Muscle of arm (tissue), 12 donors: Measurements from ENCODE around the gene CYSLTR2. TPM values are rescaled to one million over a fixed set of nuclear protein-coding genes. Genes with fewer than 3 reads are reported as not detected.
"Not testable (repeated sequence)": the region's sequence is repeated elsewhere in the genome, so short reads cannot be mapped to it uniquely, and the experiment has no call there.

Source experiments
- DNase-seq: peaks from one replicate; pipeline ENCODE4 v3.0.0-alpha.2; 2013
- polyA plus RNA-seq, 12 donors: library from polyadenylated mRNA; unstranded; fragments of 120-200 nt; gene quantifications; one replicate each; pipeline ENCODE4 v1.2.1, GENCODE V29; 2013; ENCODE audit not compliant: insufficient read length in 12 of 12

The CYSLTR2 gene
- polyA plus RNA-seq, 12 donors = 0.07 to 0.73 (median 0.33) TPM; not detected in 2

DNA sequence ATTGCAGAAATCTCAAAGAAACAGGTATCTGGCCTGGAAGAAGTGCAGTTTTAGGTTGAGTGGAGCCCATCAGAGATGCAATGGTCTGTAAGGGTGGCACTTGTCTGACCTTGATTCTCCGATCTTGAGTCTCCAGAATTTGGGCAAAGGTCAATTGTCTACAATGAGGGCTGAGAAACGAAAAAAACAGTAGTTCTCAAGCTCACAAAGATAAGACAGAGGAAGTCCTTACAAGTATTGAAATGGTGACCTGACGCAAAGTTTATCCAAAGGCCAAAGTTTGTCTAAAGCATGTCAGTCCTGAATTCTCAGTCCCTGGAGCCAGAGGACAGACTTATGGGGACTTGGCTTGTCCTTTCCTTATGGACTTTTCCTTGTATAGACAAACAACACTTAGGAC lies 40.3 kb downstream of the CYSLTR2 start:
- no peak for DNase-seq

GRCh38 chr13:48695776-48696175 lies 42.0 kb downstream of the CYSLTR2 start:
- DNase-seq = peak; percentile 10

DNA sequence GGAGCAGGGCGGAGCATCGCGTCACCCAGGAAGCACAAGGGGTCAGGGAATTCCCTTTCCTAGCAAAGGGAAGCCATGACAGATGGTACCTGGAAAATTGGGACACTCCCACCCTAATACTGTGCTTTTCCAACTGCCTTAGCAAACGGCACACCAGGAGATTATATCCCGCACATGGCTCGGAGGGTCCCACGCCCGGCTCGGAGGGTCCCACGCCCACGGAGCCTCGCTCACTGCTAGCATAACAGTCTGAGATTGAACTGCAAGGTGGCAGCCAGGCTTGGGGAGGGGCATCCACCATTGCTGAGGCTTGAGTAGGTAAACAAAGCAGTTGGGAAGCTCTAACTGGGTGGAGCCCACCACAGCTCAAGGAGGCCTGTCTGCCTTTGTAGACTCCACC lies 42.9 kb downstream of the CYSLTR2 start:
- DNase-seq = not testable (repeated sequence)

GRCh38 chr13:48707405-48707804 lies 53.7 kb downstream of the CYSLTR2 start:
- DNase-seq = no peak

GRCh38 chr13:48708764-48709163 lies 55.0 kb downstream of the CYSLTR2 start:
- no peak for DNase-seq

DNA sequence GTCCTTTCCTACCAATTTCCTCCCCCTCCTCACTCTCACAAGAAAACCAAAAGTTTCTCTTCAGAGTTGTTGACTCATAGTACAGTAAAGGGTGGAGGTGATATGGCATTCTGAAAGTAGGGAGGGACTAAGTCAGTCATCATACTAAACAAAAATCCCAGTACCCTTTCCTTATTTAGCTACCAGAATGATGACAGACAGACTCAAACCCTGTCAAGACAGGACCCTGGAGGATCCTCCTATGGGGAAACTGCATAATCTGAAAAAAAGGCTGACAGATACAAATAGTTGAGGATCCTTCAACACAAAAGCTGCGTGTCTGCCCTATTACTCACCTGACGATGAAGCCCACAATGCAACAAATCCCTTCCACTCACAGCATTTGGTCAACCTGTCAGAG lies 55.5 kb downstream of the CYSLTR2 start:
- no peak for DNase-seq

- no peak for DNase-seq
These were observed 56.4 kb downstream of the CYSLTR2 start for GRCh38 chr13:48710160-48710559.

DNA sequence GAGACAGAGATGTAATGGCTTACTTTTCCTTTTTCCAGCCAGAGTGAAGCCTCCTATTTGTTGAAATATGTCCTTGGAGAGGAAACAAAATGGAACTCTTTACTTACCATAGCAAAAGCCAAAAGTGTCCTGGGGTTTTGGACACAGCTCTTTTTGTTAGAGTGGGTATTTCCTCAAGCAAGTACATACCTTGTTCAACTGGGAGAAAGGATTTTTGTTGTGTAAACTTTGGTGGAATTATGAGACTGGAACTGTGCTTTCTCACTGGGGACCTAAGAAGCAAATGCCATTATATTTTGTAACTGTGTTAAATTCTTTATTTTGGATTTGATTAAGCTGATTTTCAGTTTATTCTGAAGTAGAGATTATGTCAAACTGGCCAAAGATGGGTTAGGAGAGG lies 58.4 kb downstream of the CYSLTR2 start:
- no peak for DNase-seq

GRCh38 chr13:48715977-48716376 lies 62.2 kb downstream of the CYSLTR2 start:
- DNase-seq = no peak

GRCh38 chr13:48720621-48721020 lies 66.9 kb downstream of the CYSLTR2 start:
- DNase-seq = no peak

DNA sequence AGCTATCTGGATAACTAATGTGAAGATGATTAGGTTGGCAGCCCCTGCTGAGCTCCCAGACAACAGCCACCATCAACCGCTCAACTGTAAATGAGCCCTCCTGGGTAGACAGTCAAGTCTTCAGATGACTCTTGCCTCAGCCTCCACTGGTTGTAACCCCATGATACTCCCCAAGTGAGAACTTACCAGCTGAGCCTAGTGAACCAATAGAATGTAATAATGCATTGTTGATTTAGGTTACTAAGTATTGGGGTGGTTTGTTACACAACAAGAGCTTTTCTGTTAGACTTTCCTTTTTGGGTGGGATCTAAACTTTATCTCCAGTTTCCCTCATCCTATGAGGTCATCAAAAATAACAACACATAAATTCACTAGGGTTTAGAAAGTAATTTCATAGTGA lies 69.4 kb downstream of the CYSLTR2 start:
- no peak for DNase-seq

DNA sequence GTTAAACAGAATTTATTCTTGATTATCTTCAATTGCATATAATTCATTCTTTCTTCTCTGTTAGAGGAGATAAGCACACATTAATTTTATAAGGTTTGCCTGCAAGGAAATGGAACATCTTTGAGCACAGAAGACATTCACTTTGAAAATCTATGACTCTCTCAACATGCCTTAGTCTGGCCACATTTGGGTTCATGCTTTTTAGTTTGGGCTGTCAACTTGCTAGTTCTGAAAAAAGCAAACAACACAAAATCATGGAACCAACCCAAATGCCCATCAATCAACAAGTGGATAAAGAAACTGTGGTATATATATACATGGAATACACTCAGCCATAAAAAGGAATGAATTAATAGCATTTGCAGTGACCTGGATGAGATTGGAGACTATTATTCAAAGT lies 71.5 kb downstream of the CYSLTR2 start:
- no peak for DNase-seq

DNA sequence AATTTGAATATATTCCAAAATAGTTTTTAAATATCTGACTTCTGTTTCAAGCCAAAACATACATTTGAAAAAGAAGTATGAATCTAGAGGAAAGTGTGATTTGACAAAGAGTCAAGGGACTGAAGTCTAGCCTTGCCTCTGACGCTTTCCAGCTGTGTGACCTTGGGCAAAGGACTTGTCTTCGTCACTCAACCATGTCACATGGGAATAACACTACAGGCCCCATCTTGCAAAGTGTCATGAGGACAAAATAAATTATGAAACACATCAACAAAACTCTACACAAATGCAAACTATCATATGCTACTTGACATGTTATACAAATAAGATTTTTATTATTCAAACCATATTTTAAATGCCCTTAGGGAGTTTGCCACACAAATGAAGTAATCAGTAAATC lies 73.0 kb downstream of the CYSLTR2 start:
- DNase-seq = no peak

- DNase-seq = peak; percentile 22
These were observed 73.7 kb downstream of the CYSLTR2 start for GRCh38 chr13:48727241-48728011.

GRCh38 chr13:48728226-48728625 lies 74.5 kb downstream of the CYSLTR2 start:
- no peak for DNase-seq

DNA sequence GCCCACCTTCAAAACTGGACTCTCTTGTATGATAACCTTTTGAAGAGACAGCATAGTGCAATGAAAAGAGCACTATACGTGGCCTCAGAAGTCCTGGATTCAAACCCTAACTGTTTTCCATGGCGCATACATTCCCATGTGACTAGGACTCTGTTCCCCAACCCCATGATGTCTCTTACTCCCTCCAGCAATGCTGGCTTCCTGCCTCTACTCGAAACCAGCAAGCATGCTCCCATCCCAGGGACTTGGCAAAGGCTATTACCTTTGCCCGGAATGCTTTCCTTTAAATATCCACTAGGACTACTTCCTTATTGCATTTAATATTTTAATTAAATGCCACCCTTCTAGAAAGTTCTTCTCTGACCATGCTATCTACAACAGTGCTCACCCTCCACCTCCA lies 75.1 kb downstream of the CYSLTR2 start:
- DNase-seq = no peak

- DNase-seq = no peak
These were observed 76.1 kb downstream of the CYSLTR2 start for GRCh38 chr13:48729856-48730255.

DNA sequence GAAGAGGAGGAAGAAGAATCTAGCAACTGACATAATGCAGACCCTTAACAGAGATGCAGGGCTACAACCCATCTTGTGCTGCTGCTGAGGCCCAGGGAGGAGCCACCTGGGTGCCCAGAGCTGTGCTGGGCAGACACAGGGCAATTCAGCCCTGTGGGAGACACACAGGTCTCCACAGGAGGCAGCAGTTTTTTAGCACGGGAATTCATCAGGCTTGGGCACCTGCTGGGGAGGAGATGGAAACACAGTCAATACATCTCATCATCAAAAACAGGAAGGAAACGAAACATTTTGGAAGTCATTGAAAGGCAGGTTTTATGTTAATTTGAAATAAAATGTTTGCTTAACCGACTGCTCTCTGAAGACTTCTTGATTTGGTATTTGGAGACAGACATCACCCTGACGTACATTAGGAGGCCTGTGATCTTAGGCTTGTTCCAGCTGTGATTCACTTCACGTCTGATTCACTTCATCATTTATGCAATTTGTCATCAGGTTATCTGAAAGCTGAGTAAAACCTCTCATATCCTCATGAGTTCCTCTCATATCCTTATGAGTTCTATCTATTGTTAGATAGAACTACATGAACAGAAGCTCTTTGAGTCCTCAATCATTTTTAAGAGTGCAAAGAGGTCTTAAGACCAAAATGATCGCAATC lies 77.4 kb downstream of the CYSLTR2 start:
- no peak for DNase-seq

- DNase-seq = no peak
These were observed 78.3 kb downstream of the CYSLTR2 start for GRCh38 chr13:48731957-48732569.

GRCh38 chr13:48733739-48734335 lies 80.1 kb downstream of the CYSLTR2 start:
- no peak for DNase-seq

- DNase-seq = no peak
These were observed 81.8 kb downstream of the CYSLTR2 start for GRCh38 chr13:48735571-48735970.

- DNase-seq = no peak
These were observed 84.0 kb downstream of the CYSLTR2 start for GRCh38 chr13:48737689-48738088.

DNA sequence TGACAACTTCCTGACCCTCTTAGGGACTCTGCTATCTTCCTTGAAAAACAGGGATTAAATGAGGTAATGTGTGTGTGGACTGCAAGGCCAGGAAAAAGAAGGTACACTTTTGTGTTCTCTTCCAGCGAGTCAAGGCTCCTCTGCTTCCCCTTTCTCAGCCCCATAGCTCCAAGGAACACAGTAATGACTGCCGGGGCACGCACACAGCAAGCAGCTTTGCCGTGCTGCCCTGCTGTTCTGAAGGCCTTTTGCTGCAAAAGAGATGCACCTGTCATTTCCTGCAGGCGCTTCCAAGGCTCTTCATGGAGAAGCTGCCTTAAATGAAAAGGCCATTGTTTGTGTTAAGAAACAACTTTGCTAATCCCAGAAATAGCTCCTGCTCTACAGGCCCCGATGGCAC lies 84.6 kb downstream of the CYSLTR2 start:
- DNase-seq = no peak
